RPMI7951 (cell line): ENCODE results near the gene SLX9. TPM values are rescaled to one million over a fixed set of nuclear protein-coding genes. Genes with fewer than 3 reads are reported as not detected.

Source experiments
- DNase-seq: peaks from one replicate; pipeline ENCODE4 v3.0.0-alpha.2; 2012; ENCODE audit warnings: low read depth
- total RNA-seq: library from RNA; depleted of rRNA; stranded (reverse); fragments of >200 nt; shearing (Covaris generic); gene quantifications from 2 replicates; pipeline ENCODE4 v1.2.3, GENCODE V29; 2014

Gene SLX9
- total RNA-seq, 1 experiment from 2014 or later: 9.0 TPM

DNA sequence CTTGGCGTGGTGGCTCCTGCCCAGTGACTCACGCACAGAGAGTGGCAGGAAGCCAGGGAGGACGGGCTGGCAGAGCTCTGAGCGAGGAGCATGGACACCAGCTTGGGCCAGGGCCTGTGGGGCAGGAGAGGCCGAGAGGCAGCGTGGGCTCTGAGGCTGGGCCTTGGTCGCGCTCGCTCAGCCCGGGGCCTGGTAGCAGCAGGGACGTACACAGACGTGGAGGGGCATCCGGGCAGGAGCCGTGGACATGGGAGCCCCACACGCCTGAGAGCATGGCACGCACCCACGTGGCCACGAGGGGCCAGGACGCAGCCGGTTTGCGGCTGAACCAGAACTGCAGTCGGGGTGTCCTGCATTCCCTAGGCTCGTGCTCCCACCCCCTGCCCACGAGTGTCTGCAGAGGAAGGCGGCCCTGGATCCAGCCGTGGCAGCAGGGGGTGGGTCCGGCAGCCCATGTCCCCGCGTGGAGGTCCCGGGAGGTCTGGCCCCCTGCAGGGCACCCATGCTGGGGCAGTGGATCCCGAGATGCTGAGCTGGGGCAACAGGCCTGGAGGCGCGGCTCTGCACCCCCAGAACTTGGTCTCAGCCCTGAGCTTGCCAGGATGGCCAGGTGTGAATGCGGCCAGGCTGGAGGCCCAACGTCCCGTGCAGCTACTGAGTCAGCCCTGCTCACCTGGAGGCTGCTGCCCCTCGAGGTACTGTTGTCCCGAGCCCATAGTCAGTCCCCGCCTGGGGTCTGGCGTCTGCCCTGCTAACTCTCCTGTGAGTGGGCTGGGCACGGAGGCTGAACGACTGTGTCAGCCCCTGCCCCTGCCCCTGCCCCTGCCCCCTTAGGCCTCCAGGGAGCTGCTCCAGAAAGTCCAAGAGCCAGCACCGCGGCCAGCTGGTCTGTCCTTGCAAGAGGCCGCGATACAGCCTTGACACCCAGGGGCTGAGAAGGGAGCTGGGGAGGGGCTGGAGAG is 61.6 kb downstream of the SLX9 start:
- DNase-seq: peak; percentile 65

DNA sequence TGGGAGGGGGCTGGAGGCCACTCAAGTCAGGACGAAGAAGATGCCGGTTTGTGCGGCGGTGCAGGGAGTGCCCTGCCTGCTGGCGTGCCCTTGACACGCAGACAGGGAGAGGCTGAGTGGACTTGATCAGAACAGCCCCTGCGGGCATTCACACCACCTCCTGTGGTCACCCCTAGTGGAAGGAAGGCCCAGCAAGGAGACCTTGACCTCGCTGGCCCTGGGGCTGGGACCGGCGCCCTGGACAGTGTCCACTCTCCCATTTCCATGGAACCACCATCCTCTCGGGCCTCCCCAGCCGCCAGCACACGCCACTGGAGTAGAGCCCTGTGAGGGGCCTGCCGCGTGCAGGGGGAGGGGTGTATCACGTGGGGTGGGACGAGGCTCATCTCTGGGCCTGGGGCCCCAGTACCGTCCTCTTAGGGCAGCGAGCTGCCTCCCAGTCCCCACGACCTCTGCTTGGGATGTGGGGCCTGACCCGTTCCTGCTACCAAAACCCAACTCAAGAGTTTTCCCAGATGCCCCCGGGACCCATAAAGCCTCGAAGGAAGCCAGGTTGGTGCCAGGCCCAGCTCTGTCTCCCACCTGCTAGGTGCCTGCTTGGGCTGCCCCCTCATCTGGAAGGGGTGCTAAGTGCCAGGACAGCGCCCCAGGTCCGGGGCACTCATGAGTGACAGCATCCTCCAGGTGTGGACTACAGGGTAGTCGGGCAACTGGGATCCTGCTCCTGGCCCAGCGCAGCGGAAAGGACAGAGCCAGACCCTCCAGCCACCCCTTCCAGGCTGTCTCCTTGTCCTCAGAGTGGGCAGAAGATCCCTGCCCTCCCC is 62.8 kb downstream of the SLX9 start:
- DNase-seq: no peak

GRCh38 chr21:45003331-45004058 is 63.7 kb downstream of the SLX9 start:
- no peak for DNase-seq

GRCh38 chr21:45004059-45004422 is 64.2 kb downstream of the SLX9 start:
- DNase-seq: no peak

- no peak for DNase-seq
Observed at GRCh38 chr21:45004481-45005247, 64.8 kb downstream of the SLX9 start.

GRCh38 chr21:45006536-45007095 is 66.8 kb downstream of the SLX9 start:
- DNase-seq: no peak

DNA sequence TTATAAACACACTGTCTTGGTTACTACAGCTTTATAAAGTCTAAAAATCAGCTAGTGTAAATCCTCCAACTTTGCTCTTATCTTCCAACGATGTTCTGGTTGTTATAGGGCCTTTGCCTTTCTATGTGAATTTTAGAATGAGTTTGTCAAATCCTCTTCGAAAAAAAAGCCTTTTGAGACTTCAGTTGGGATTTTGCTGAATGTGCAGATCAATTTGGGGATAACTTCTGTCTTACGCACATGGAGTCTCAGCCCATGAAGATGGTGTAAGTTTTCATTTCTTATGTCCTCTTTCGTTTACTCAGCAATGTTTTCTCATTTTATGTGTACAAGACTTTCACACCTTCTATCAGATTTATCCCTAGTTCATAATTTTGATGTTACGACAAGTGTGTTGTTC is 69.8 kb downstream of the SLX9 start:
- DNase-seq: no peak

- DNase-seq: peak; percentile 64
Observed at GRCh38 chr21:45010096-45010495, 70.3 kb downstream of the SLX9 start.

GRCh38 chr21:45010860-45011259 is 71.0 kb downstream of the SLX9 start:
- DNase-seq: no peak

GRCh38 chr21:45011426-45011825 is 71.6 kb downstream of the SLX9 start:
- no peak for DNase-seq

GRCh38 chr21:45011911-45012661 is 72.3 kb downstream of the SLX9 start:
- peak; percentile 84 for DNase-seq

GRCh38 chr21:45012662-45013259 is 72.9 kb downstream of the SLX9 start:
- DNase-seq: no peak

GRCh38 chr21:45013260-45013841 is 73.5 kb downstream of the SLX9 start:
- no peak for DNase-seq

GRCh38 chr21:45014747-45015468 is 75.1 kb downstream of the SLX9 start:
- DNase-seq: no peak

DNA sequence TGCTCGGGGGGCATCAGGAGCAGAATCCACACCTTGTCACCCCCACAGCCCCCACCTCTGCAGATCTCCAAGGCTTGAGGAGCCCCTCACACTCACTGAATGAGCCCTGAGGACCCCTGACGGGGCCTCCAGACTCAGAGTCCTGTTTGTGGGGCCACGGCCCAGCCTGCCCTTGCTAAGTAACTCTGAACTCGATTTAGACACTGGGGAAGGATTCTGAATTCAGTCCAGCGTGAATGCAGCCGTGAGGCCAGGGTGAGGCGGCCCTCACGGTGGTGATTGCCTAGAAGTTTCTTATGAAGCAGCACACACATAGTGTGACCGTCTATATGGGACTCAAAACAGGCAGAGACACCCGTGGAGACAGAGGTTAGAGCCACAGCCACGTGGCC is 75.6 kb downstream of the SLX9 start:
- no peak for DNase-seq

- no peak for DNase-seq
Observed at GRCh38 chr21:45016031-45016405, 76.2 kb downstream of the SLX9 start.

DNA sequence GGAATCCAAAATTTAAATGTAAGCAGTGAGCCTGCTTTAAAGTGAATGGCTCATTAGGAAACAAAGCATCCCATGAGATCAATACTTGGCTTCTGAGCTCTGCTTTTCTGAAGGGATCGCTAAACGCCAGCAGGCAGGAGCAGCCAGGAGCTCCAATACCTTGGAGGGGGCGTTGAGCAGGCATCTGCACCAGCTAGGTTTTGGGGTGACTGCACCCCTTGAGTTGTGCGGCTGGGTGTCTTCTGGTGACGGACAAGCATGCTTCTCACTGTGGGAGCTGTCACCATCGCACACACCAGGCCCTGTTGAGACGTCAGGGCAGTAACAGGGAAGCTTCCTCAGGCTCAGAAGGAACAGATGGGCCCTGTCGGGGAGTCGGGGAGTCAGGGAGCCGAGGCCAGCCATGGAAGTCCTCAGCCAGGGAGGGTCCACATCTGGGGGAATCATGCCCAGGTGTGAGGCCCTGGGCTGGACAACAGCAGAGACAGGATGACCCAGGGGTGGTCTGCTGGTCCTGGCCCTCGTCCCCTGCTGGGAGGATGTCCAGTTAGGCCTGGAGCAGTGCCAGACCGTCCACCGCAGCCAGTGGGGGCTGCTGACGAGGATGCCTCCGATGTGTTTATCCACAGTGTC is 76.7 kb downstream of the SLX9 start:
- no peak for DNase-seq
